ENCODE data around the gene DNAH11.
"Not testable (repeated sequence)": the region's sequence is repeated elsewhere in the genome, so short reads cannot be mapped to it uniquely, and the experiment has no call there.

DNAH11 gene, protein sequence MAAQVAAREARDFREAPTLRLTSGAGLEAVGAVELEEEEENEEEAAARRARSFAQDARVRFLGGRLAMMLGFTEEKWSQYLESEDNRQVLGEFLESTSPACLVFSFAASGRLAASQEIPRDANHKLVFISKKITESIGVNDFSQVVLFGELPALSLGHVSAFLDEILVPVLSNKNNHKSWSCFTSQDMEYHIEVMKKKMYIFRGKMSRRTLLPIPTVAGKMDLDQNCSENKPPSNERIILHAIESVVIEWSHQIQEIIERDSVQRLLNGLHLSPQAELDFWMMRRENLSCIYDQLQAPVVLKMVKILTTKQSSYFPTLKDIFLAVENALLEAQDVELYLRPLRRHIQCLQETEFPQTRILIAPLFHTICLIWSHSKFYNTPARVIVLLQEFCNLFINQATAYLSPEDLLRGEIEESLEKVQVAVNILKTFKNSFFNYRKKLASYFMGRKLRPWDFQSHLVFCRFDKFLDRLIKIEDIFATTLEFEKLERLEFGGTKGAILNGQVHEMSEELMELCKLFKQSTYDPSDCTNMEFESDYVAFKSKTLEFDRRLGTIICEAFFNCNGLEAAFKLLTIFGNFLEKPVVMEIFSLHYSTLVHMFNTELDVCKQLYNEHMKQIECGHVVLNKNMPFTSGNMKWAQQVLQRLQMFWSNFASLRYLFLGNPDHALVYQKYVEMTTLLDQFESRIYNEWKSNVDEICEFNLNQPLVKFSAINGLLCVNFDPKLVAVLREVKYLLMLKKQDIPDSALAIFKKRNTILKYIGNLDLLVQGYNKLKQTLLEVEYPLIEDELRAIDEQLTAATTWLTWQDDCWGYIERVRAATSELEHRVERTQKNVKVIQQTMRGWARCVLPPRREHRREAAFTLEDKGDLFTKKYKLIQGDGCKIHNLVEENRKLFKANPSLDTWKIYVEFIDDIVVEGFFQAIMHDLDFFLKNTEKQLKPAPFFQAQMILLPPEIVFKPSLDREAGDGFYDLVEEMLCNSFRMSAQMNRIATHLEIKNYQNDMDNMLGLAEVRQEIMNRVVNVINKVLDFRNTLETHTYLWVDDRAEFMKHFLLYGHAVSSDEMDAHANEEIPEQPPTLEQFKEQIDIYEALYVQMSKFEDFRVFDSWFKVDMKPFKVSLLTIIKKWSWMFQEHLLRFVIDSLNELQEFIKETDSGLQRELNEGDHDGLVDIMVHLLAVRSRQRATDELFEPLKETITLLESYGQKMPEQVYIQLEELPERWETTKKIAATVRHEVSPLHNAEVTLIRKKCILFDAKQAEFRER (N-terminal part only)

DNA sequence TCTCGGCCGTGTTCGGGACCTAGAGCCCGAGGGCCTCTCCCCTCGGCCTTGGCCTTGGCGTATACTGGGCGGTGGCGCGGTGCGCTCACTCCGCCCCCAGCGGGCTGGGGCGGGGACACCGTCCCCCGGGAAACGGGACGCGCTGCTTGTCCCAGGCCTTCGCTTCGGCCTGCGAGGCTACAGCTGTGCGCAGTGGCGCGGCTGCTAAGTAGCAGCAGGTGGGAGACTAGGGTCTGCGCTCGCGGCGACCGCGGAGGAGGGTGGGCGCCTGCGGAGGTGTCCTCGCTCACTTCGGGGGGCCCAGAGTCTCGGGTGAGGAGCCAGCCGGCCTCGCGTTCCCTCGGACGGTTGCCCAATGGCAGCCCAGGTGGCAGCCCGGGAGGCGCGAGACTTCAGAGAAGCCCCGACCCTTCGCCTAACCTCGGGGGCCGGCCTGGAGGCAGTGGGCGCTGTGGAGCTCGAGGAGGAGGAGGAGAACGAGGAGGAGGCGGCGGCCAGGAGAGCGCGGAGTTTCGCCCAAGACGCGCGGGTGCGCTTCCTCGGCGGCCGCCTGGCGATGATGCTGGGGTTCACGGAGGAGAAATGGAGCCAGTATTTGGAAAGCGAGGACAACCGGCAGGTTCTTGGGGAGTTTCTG lies at the start of gene DNAH11:
TSS of gene DNAH11 (plus strand) at position 149 of the 637 bp plus-strand sequence. CDS start at position 356, 207 bp downstream.
- DNase-seq = no peak

DNA sequence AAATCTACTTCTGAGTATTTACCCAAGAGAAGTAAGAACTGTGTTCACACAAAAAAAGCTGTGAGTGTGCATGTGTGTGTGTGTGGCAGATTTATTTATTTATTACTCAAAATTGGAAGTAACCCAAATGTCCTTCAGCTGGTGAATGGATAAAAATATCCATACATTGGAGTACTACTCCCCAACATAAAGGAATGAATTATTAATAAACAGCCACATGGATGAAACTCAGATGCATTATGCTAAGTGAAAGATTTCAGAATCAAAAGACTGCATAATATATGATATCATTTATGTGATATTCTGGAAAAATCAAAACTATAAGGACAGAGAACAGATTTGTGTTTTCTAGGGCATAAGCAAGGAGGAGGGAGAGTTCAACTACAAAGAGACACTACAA lies 47.1 kb upstream of the DNAH11 start:
- no peak for DNase-seq

DNA sequence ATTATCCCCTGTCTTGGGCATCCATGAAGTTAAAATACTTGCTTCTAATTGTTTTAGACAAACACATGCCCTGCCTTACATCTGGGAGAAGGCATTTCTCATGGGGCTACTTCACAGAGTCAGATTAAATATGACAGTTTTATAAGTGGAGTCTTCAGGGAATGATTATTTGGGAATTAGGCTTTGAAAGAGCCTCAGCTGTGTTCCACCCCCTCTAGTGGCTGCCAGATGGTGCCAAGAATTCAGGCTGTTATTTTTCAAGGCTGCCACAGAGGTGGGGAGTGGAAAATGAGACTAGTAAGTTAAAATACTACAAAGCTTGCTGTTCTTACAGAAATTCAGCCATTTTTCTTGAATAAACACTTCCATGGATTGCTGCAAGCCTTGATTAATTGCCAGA lies 45.8 kb upstream of the DNAH11 start:
- DNase-seq = no peak

DNA sequence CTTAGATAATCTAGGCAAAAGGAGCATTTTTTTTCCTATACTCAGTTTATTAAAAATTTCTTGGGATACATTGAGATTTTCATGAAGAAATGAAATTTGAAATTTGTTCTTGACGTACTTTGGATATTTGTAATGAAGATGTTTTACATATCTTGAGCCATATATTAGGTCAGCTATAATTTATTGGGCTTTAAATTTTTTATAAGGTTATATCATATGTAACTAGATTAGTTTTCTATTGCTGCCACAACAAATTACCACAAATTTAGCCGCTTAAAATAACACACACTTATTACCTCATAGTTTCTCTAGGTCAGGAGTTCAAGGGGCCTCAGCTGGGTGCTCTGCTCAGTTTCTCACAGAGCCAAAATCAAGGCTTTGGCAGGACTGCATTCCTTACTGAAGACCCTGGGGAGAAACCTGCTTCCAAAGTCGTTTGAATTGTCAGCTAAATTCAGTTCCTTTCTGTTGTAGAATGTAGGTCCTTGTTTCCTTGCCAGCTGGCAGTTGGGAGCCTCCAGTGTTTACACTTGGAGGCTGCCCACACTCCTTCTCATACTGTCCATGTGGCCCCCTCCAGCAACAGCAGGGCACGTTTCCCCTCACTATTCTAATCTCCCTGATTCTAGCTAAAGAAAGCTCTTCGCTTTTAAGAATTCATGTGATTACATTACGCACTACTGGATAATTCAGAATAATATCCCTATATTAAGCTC lies 42.6 kb upstream of the DNAH11 start:
- no peak for DNase-seq

DNA sequence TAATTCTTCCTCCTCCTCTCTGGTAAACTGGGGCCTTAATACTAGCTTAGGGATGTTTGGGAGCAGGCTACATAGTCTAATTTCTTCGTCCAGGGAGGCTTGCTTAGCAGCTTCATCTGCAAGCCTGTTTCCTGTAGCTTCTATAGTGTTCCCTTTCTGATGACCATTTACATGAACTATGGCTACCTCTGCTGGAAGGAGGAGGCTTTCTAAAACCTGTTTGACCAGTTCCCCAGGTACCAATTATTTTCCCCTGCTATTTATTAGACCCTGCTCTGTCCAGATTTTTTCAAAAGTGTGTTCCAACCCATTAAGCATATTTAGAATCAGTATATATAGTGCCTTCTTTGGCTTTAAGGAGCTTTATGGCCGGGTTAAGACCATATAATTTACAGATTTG lies 38.8 kb upstream of the DNAH11 start:
- DNase-seq = no peak

DNA sequence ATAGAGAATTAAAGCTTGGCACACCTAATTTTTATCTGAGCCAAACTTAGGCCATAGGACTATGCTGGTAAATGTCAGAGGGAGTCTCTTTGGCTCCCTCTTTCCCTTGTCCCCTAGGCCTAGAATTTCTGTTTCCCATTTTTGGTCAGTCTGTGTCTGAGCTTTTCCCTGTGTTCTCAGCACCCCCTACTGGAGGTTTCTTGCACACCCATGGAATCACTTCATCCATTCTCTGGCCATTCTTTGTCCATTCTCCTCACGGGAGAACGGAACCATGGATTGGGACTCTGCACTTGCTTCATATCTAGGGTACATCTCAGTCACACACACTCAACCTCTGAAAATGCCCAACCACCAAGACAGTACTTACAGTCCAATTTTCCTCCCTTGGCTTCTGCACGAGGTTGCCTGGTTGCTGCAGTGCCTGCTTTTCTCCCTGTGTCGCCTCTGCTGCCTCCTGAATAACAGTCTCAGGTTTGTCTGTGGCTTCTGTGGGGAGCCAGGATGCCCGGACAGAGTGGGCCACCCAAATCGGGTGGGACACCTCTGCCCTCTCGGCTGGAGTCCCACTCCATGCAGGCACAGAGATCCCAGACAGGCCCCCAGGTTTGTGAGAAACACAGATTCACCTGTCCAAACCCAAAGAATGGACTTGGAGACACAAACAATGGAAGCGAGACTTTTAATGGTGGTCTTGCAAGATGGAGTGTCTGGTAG lies 35.1 kb upstream of the DNAH11 start:
- peak; percentile 22 for DNase-seq

DNA sequence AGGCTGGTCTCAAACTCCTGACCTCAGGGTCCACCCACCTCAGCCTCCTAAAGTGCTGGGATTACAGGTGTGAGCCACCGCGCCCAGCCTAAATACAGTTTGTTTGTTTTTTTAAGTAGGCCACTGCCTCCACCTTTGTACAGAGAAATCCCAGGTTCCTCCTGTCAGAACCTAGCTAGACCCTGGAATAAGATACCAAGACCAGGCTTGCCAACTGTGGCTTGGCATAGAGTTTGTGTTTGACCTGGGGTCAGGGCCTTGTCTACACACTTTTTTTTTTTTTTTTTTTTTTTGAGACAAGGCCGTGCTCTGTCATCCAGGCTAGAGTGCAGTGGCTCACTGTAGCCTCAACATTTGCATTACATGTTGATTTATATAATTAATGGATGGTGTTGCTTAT lies 34.3 kb upstream of the DNAH11 start:
- no peak for DNase-seq

DNA sequence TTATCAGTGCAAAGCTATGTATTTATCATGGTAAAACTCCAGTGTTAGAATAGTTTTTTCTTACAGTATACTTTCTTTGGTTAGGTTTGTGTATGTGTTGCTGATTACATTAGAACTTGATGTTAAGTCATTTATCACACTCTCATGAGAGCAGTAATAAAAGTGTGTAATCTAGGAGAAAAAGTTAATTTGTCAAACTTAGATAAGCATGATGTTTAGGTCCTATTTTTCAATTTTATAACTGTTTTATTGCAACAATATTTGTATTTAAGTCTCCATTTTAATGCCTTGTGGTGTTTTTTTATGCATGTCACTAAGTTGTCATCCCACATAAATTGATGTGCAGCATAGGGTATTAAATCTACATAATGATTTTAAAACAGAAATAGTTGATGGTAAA lies 28.8 kb upstream of the DNAH11 start:
- DNase-seq = no peak

DNA sequence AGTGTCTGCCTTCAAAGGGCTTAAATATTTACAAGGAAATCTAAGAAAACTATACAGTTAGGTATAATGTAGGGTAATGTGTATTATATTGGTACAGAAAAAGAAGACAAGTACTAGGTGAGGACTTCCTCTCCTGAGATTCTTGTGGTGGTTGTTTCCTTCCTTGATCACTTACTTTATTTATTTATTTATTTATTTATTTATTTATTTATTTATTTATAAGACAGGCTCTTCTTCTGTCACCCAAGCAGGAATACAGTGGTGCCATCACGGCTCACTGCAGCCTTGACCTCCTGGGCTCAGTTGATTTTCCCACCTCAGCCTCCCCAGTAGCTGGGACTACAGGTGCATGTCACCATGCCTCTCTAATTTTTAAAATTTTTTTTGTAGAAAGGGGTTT lies 18.2 kb upstream of the DNAH11 start:
- DNase-seq = no peak

DNA sequence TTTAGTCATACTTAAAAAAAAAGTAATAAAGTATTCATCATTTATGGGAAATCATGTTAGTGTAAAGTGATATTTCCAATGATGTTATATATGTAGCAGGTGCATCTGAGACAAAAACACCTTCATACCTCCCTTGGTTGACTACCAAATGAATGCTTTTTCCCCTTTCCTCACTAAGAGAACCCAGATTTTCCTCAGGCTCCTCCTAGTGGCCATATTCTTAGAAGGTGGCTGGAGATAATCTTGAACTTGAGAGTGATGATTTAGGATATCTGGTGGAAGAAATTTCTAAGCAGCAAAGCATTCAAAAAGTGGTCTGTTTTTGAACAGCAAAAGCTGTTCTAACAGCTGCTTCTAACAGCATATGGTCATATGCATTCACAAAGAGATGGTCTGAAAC lies 16.8 kb upstream of the DNAH11 start:
- no peak for DNase-seq

DNA sequence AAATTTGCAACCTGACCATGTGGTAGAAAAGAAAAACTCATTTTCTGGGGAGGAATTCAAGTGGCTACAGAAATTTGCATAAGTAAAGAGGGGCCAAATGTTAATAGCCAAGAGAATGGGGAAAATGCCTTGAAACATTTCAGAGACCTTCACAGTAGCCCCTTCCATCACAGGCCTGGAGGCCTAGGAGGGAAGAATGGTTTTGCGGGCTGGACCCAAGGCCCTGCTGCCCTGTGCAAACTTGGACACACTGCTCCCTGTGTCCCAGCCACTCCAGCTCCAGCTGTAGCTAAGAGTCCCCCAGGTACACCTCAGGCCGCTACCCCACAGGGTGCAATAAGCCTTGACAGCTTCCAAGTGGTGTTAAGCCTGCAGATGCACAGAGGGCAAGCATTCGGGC lies 16.4 kb upstream of the DNAH11 start:
- no peak for DNase-seq

DNA sequence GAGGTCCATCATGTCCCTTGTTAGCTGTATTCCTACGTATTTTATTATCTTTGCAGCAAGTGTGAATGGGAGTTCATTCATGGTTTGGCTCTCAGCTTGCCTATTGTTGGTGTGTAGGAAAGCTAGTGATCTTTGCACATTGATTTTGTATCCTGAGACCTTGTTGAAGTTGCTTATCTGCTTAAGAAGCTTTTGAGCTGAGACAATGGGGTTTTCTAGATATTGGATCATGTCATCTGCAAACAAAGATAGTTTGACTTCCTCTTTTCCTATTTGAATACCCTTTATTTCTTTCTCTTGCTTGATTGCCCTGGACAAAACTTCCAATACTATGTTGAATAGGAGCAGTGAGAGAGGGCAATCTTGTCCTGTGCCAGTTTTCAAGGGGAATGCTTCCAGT lies 10.4 kb upstream of the DNAH11 start:
- DNase-seq = not testable (repeated sequence)

DNA sequence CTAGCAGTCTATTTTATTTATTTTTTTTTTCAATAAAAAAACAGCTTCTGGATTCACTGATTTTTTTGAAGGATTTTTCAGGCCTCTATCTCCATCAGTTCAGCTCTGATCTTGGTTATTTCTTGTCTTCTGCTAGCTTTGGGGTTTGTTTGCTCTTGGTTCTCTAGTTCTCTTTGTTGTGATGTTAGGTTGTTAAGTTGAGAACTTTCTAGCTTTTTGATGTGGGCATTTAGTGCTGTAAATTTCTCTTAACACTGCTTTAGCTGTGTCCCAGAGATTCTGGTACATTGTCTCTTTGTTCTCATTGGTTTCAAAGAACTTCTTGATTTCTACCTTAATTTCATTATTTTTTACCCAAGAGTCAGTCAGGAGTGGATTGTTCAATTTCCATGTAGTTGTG lies 9.2 kb upstream of the DNAH11 start:
- not testable (repeated sequence) for DNase-seq

DNA sequence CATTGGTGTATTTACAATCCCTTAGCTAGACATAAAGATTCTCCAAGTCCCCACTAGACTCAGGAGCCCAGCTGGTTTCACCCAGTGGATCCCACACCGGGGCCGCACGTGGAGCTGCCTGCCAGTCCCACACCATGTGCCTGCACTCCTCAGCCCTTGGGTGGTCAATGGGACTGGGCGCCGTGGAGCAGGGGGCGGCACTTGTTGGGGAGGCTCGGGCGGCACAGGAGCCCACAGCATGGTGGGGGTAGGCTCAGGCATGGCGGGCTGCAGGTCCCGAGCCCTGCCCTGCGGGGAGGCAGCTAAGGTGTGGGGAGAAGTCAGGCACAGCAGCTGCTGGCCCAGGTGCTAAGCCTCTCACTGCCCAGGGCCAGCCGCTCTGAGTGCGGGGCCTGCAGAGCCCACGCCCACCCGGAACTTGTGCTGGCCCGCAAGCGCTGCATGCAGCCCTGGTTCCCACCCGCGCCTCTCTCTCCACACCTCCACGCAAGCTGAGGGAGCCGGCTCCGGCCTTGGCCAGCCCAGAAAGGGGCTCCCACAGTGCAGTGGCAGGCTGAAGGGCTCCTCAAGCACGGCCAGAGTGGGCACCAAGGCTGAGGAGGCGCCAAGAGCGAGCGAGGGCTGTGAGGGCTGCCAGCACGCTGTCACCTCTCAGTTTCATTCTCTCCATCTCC lies 6.3 kb upstream of the DNAH11 start:
- DNase-seq = not testable (repeated sequence)

DNA sequence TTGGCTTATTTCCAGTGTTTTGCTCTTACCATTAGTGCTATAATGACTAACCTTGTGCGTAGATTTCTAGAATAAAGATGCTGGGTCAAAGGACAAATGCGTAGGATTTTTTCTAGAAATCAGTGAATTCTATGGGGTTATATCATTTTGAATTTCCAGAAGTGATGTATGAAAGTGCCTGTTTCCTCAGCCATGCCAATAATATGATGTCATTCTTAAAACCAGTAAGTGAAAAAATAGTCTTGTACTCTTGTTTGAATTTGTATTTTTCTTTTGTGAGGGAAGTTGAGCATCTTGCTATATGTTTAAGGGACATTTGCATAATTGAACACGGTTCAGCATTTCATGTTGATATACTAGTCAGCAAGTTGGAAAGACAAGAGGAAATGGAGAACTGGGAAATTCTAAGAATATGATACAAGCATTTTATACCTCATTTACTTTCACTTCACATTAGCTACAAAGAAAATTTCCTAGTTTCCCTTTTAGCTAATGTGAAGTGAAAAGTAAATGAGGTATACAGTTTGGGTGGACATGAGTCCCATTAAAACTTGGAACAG lies 3.8 kb upstream of the DNAH11 start:
- no peak for DNase-seq

DNA sequence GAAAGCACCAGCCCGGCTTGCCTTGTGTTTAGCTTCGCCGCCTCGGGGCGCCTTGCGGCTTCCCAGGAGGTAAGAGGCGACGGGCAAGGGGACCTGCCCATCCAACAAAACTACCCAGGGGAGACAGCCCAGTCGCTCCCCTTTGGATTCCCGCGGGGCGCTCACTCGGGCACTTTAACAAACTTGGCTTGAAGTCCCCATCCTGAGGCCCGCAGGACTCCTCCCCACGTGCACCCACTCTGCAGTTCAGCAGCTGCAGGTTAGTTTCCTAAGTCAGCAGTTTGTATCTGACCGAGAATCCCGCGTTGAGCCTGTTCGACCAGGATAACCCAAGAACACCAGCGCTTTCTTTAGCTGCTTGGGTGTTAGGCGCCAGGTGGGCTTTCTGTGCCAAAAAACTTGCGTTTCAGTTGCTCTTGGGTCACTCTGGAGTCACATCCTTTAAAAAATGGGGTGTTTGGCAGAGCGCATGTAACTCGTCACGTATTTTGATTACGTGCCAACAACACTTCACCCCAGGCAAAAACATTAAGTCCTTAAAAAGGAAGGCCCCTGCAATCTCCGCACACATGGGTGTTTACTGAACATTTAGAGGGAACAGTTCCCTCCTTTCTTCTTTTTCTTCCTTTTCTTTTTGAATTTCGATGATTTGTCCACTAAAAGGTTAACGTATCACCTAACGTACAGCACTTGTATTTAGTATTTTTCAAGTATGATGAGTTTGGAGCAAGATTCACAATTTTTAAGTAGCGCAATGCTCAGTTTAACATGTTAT lies 876 bp downstream of the DNAH11 start:
- no peak for DNase-seq

DNA sequence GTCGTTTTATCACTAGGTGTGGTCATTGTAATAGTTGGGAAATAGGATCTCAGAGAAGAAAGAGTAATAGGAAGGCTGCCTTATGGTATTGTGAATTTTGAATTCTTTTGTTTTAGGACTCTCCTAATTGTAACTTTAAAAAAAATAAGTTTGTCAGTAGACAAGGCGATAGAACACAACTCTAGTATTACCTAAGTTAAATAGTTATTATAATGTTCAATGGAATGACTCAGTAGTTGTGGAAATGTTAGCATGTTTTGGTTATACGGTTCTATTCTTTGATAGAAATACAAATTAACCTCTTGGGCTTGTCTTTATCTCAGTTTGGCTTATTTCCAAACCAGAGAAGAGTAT lies 1.4 kb downstream of the DNAH11 start:
- DNase-seq = no peak

DNA sequence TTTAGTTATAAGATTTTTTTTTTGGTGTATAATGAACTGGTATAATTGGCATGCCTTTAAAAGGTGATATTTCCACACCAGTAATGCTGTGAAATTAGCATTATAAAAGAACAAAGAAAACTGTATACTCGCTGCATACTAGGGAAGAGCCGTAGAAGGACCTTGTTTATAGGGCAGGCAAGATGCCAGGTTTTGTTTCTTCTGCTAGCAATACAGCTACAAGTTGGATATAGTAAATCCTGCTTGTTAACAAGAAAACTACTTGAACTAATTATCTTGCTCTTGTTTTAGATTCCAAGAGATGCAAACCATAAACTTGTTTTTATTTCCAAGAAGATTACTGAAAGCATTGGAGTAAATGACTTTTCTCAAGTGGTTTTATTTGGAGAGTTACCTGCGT lies 1.9 kb downstream of the DNAH11 start:
- no peak for DNase-seq

DNA sequence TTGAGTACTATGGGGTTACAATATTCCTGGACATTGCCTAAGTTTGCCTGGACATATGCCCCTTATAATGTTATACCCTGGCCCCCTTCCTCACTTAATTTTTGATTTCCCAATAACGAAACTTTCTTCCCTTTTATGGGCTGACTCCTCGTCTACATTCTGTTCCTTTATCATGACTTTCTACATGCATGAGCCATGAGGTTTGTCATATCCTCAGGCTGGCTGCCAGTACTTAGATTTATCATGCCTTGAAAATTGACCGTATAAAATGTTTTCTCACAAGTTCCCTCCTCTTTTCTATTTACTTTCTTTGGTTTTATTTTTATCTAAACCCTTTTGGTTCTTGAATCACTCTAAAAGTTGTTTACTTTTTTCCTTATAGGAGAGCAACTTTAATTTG lies 4.7 kb downstream of the DNAH11 start:
- DNase-seq = no peak

DNA sequence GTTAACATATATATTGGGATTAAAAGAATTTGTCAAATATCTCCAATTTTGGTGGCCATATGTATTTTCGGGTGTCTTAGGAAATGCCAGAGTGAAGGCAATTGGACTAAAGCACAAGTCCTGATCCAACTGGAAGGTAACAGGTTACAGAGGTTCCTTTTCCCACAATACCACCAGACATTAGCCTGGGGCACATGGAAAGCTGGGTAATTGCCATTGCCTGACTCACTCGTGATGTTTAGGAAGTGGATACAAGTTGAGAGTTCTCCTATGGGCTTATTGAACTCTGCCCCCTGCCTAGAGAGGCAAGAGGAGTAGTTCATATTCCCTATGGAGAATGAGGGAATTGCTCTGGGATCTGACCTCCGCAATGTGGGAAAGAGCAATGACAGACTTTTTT lies 5.7 kb downstream of the DNAH11 start:
- DNase-seq = no peak
